PC-9 (cell line): ENCODE results near the gene RTN1. TPM values are rescaled to one million over a fixed set of nuclear protein-coding genes. Genes with fewer than 3 reads are reported as not detected.

ENCODE experiments used
- BruUV-seq: library from RNA; stranded (reverse); fragments of 400-500 nt; replicated peaks from 2 replicates; lab custom pipeline; 2021; lab: Mats Ljungman, UMichigan
- CTCF ChIA-PET: fragments of 300-600 bp; sonication (Branson Sonifier 250); formaldehyde crosslinking; loops from one replicate; lab custom pipeline; 2022; ENCODE audit warnings: antibody characterized with exemption; lab: Charles Lee
- POLR2A ChIA-PET: fragments of 300-600 bp; sonication (Branson Sonifier 250); formaldehyde crosslinking; loops from one replicate; lab custom pipeline; 2022; ENCODE audit warnings: antibody characterized with exemption; ENCODE audit not compliant: unreplicated experiment; lab: Charles Lee
- DNase-seq, 2 experiments: peaks; one replicate each; pipeline versions ENCODE4 v3.0.0 to v3.0.0-alpha.2; 2015 to 2022; ENCODE audit warnings: mixed read lengths in 1 of 2
- H2AFZ ChIP-seq: fragments of 200-600 bp; sonication (generic); 2 replicates; pipeline ENCODE4 v1.8.1; 2017; ENCODE audit warnings: antibody characterized with exemption
- H3F3A ChIP-seq: fragments of 200-600 bp; sonication (generic); 2 replicates; pipeline ENCODE4 v1.8.1; 2017; ENCODE audit warnings: antibody characterized with exemption, mild to moderate bottlenecking, low read depth; ENCODE audit not compliant: insufficient read depth
- H3K27ac ChIP-seq: fragments of 200-600 bp; sonication (generic); 2 replicates; pipeline ENCODE4 v1.6.1; 2016; ENCODE audit warnings: mixed run types
- H3K27me3 ChIP-seq: fragments of 200-600 bp; sonication (generic); 2 replicates; pipeline ENCODE4 v1.6.1; 2016; ENCODE audit warnings: low read depth, mixed run types; ENCODE audit not compliant: insufficient read depth
- H3K36me3 ChIP-seq: fragments of 200-600 bp; sonication (generic); 2 replicates; pipeline ENCODE4 v1.6.1; 2016; ENCODE audit warnings: low read depth, mixed run types
- H3K4me1 ChIP-seq: fragments of 200-600 bp; sonication (generic); replicated peaks from 2 replicates; pipeline ENCODE4 v1.6.1; 2016; ENCODE audit warnings: mixed run types; ENCODE audit not compliant: insufficient read depth
- H3K4me2 ChIP-seq: fragments of 200-600 bp; sonication (generic); 2 replicates; pipeline ENCODE4 v1.6.1; 2017; ENCODE audit warnings: mixed run types
- H3K4me3 ChIP-seq: fragments of 200-600 bp; sonication (generic); 2 replicates; pipeline ENCODE4 v1.6.1; 2016; ENCODE audit warnings: mixed run types
- H3K79me2 ChIP-seq: fragments of 200-600 bp; sonication (generic); 2 replicates; pipeline ENCODE4 v1.6.1; 2017; ENCODE audit warnings: low read depth, mixed run types
- H3K9me2 ChIP-seq: fragments of 200-600 bp; sonication (generic); 2 replicates; pipeline ENCODE4 v1.8.1; 2017; ENCODE audit warnings: mild to moderate bottlenecking; ENCODE audit not compliant: insufficient read depth
- H3K9me3 ChIP-seq: fragments of 200-600 bp; sonication (generic); 2 replicates; pipeline ENCODE4 v1.8.1; 2016; ENCODE audit warnings: low read depth; ENCODE audit not compliant: insufficient read depth
- H4K20me1 ChIP-seq: fragments of 200-600 bp; sonication (generic); 2 replicates; pipeline ENCODE4 v1.8.1; 2017; ENCODE audit not compliant: insufficient read depth
- CTCF ChIP-seq: fragments of 200-600 bp; sonication (generic); conservative IDR thresholded peaks from 2 replicates; pipeline ENCODE4 v1.6.1; 2017; ENCODE audit warnings: mixed run types, antibody characterized with exemption, mild to moderate bottlenecking, moderate library complexity
- EZH2 ChIP-seq: fragments of 200-600 bp; sonication (generic); IDR thresholded peaks from 2 replicates; pipeline ENCODE4 v1.8.0; 2017; ENCODE audit warnings: antibody characterized with exemption, low read depth
- intact Hi-C: fragments of 100-400 bp; cut with micrococcal nuclease; formaldehyde crosslinking; loops from one replicate; pipeline ENCODE4 v1.10.0; 2022; ENCODE audit not compliant: unreplicated experiment
- total RNA-seq: library from RNA; stranded (reverse); gene quantifications from 2 replicates; pipeline ENCODE4 v1.2.3, GENCODE V29; 2021

Gene RTN1
- total RNA-seq, 1 experiment from 2014 or later = not detected

GRCh38 chr14:59570122-59570521 is 300.5 kb downstream of the RTN1 start:
- Histone ChIP-seq H3K4me2 (no peak overlapping the region), H2AFZ (no peak overlapping the region), H3K27ac (no peak overlapping the region), H3K4me1 (no peaks in the 10 kb centered on the region), H3K4me3 (no peak overlapping the region), H3K27me3 (no peaks in the 10 kb centered on the region), H3K9me2 (no peaks in the 10 kb centered on the region), H3K79me2 (no peaks in the 10 kb centered on the region), H3K9me3 (no peaks in the 10 kb centered on the region), H3K36me3 (no peaks in the 10 kb centered on the region), H4K20me1 (no peaks in the 10 kb centered on the region), H3F3A (no peaks in the 10 kb centered on the region)
- ChIA-PET POLR2A (interaction anchor here (0.6 kb wide), 1 partner anchor 14 kb away, joined by 5 read pairs; no protein-coding TSS in a partner anchor), CTCF (interaction anchor here (0.7 kb wide), 1 partner anchor 407 kb away, joined by 3 read pairs; no protein-coding TSS in a partner anchor)
- no TSS peak for BruUV-seq
- no peak for DNase-seq
- no peak for TF ChIP-seq EZH2
- TF ChIP-seq CTCF = peak; percentile 28; the same call in 1 of the 2 replicates
- intact Hi-C loops = no loop called here

- ChIA-PET CTCF (interaction anchor here (1.0 kb wide), 1 partner anchor 60 kb away, joined by 3 read pairs; no protein-coding TSS in a partner anchor), POLR2A (no interaction called here)
- no peaks in the 10 kb centered on the region for H3K9me3 ChIP-seq
- intact Hi-C loops = no loop called here
- no TSS peak for BruUV-seq
- H3K27me3 ChIP-seq = no peaks in the 10 kb centered on the region
- no peak overlapping the region for H2AFZ ChIP-seq
- no peaks in the 10 kb centered on the region for H3K36me3 ChIP-seq
- TF ChIP-seq CTCF (no peak), EZH2 (no peak)
- no peaks in the 10 kb centered on the region for H3F3A ChIP-seq
- H4K20me1 ChIP-seq = no peaks in the 10 kb centered on the region
- no peak overlapping the region for H3K4me2 ChIP-seq
- no peaks in the 10 kb centered on the region for H3K4me1 ChIP-seq
- H3K4me3 ChIP-seq = no peak overlapping the region
- no peaks in the 10 kb centered on the region for H3K9me2 ChIP-seq
- no peak for DNase-seq
- no peak overlapping the region for H3K27ac ChIP-seq
- H3K79me2 ChIP-seq = no peaks in the 10 kb centered on the region
These were observed 303.9 kb downstream of the RTN1 start for GRCh38 chr14:59566725-59567124.

DNA sequence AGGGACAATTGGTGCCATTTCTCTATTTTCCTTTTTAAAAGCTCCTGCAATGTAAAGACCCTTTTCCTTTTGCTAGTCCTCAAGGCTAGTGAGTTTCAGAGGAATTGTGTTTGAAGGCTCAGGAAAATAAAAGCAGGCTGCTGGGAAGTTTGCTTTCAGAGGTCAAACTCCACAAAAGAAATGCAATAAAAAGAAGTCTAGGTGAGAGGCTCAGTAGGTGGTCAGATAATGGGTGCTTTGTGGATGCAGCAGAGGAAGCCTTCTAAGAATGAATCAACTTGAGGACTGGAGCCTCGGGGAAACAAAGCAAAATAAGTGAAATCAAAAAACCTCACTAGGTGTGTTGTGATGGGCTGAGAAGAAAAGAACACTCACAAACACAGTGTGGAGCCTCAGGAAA is 304.3 kb downstream of the RTN1 start:
- no peak overlapping the region for H3K4me3 ChIP-seq
- H3K4me1 ChIP-seq = no peaks in the 10 kb centered on the region
- no peak overlapping the region for H3K27ac ChIP-seq
- no peaks in the 10 kb centered on the region for H3F3A ChIP-seq
- no peaks in the 10 kb centered on the region for H3K9me2 ChIP-seq
- POLR2A ChIA-PET = no interaction called here
- CTCF ChIA-PET = interaction anchor here (1.0 kb wide), 1 partner anchor 59 kb away, joined by 3 read pairs; no protein-coding TSS in a partner anchor
- no peaks in the 10 kb centered on the region for H3K36me3 ChIP-seq
- H3K4me2 ChIP-seq = no peak overlapping the region
- H3K79me2 ChIP-seq = no peaks in the 10 kb centered on the region
- no peak for DNase-seq
- H3K9me3 ChIP-seq = no peaks in the 10 kb centered on the region
- H2AFZ ChIP-seq = no peak overlapping the region
- no TSS peak for BruUV-seq
- no peaks in the 10 kb centered on the region for H4K20me1 ChIP-seq
- TF ChIP-seq EZH2 (no peak), CTCF (no peak)
- no peaks in the 10 kb centered on the region for H3K27me3 ChIP-seq
- intact Hi-C loops = no loop called here
